OCI-M1 (cell line): ENCODE data around the gene GASK1A.

Source experiments
- DNase-seq: peaks from one replicate; lab custom pipeline; 2025; lab: John Stamatoyannopoulos, UW

The GASK1A gene

GRCh38 chr3:43013743-43014155 lies 34.6 kb downstream of the GASK1A start:
- DNase-seq: peak; percentile 21

- no peak for DNase-seq
Observed at GRCh38 chr3:43014241-43014640, 35.1 kb downstream of the GASK1A start.

GRCh38 chr3:43014956-43015355 lies 35.8 kb downstream of the GASK1A start:
- no peak for DNase-seq

- DNase-seq: peak; percentile 8
Observed at GRCh38 chr3:43015572-43015971, 36.5 kb downstream of the GASK1A start.

DNA sequence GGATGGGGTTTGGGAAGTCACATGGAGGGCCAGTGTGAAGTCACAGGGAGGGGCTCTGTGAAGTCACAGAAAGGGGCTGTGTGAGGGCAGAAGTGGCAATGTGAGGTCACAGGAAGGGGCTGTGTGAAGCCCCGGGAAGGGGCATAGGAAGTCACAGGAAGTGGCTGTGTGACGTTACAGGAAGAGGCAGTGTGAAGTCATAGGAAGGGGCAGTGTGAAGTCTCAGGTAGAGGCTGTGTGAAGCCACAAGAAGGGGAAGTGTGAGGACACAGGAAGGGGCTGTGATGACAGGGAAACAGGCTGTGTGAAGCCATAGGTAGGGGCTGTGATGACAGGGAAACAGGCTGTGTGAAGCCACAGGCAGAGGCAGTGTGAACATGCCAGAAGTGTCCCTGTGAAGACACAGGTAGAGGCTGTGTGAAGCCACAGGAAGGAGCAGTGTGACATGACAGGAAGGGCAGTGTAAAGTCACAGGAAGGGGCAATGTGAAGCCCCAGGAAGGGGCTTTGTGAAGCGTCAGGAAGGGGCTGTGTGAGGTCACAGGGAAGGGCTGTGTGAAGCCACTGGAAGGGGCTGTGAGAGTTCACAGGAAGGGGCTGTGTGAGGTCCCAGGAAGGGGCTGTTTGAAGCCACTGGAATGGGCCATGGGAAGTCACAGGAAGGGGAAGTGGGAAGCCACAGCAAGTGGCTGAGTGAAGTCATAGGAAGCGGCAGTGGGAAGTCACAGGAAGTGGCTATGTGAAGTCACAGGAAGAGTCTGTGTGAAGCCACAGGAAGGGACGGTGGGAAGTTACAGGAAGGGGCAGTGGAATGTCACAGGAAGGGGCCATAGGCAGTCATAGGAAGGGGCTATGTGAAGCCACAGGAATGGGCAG lies 37.1 kb downstream of the GASK1A start:
- peak; percentile 1 for DNase-seq

DNA sequence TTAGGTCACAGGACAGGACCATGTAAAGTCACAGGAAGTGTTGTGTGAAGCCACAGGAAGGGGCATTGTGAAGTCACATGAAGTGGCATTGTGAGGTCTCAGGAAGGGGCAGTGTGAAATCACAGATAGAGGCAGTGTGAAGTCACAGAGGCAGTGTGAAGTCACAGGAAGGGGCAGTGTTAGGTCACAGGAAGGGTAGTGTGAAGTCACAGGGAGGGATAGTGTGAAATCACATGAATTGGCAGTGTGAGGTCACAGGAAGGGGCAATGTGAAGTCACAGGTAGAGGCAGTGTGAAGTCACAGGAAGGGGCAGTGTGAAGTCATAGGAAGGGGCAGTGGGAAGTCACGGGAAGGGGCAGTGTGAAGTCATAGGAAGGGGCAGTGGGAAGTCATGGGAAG lies 37.9 kb downstream of the GASK1A start:
- no peak for DNase-seq

DNA sequence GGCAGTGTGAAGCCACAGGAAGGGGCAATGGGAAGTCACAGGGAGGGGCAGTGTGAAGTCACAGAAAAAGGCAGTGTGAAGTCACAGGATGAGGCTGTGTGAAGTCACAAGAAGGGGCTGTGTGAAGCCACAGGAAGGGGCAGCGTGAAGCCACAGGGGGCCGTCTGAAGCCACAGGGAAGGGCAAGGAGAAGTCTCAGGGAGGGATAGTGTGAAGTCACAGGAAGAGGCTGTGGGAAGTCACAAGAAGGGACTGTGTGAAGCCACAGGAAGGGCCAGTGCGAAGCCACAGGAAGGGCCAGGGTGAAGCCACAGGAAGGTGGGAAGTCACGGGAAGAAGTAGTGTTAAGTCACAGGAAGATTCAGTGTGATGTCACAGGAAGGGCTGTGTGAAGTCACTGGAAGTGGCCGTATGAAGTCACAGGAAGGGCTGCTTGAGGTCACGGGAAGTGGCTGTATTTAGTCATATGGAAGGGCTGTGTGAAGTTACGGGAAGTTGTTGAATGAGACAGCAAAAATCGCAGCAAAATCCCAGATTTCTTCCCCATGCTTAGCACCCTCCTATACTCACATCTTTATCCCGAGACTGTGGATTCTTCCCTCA lies 38.6 kb downstream of the GASK1A start:
- DNase-seq: no peak

GRCh38 chr3:43018246-43018645 lies 39.1 kb downstream of the GASK1A start:
- no peak for DNase-seq

DNA sequence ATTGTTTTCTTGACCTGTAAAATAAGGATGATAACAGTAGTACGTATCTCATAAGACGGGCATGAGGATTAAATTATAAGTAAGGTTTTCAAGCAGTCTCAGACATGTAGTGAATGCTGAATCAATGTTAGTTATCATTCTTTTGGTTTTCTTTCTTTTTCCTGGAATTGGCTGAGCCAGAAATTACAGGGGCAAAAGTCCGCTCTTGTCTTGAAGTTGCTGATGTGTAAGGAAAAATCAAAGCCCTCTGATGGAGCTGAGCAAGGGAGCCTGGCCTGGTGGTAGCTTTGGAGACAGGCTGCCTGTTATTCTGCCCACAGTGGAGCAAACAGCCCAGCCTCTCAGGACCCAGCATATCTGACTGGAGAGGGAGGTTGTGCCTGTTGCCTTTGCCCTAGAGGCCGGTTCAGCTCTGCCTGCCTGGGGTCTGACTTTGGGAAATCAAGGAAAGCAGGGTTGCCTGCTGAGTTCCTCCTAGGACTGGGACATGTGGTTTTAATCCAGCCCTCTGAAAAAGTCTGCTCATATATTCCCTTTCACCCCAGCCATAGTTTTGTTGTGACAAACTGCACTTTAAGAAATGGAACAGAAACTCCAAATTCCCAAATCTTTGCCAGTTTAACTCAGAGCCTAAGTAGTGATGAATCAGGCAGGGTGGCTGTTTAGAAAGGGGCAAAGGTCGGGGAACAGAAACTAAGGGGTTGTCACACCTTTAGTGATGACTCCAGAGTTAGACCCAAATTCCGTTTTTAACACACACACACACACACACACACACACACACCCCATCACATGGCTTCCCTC lies 40.1 kb downstream of the GASK1A start:
- no peak for DNase-seq

DNA sequence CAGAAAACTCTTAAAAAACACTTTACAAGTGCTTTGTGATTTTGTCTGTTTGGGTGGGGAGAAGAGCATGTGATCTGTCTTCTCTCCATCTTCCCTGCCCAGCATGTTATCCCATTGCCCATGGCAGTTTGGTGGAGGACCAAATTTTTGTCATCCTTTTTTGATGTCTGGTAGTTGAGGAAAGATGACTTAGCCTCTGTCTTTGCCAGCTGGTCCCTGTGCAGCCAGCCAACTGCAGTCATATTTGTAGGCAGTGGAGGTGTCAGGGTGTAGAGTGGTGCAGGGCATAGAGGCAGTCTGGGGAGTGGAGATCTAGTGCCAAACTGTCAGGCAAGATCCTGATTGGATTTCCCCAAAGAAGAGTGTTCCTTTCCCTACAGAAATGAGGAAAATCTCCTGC lies 40.7 kb downstream of the GASK1A start:
- no peak for DNase-seq

DNA sequence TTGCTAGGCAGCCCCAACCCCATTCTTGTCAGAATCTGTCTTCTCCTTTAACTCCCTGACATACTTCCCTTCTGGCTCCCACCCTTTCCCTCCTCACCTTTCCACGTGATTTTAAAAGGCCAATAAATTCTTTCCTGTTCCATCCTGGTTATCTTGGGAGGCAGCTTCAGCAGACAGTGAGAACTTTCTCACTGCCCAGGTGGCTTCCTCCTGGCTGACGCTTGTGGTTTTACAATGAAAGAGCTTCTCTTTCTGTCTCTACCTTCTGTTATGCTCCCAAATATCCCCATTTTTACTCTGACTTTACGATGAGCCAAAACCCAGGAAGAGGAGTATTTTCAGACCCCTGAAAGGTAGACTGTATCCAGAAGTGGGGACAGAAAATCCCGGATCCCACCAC lies 42.1 kb downstream of the GASK1A start:
- DNase-seq: no peak

DNA sequence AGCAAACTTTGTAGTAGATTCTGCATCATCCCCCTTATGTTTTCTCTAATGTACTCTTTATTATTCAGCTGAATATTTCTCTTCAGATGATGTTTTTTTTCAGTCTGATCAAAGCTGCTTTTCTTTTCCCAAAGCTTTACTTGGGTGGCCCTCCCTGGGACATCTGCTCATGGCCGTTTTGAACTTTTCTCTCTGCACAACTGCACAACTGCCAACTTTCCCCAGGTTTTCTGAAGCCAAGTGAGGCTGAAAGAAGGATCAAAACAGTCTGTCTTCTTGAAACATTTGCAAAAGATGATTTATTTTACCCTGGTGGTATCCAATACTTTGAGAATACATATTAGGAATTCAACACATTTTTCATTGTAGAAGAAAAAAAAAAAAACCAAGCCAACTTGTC lies 43.0 kb downstream of the GASK1A start:
- no peak for DNase-seq

- no peak for DNase-seq
Observed at GRCh38 chr3:43023066-43023465, 44.0 kb downstream of the GASK1A start.

GRCh38 chr3:43023746-43024145 lies 44.6 kb downstream of the GASK1A start:
- DNase-seq: no peak

DNA sequence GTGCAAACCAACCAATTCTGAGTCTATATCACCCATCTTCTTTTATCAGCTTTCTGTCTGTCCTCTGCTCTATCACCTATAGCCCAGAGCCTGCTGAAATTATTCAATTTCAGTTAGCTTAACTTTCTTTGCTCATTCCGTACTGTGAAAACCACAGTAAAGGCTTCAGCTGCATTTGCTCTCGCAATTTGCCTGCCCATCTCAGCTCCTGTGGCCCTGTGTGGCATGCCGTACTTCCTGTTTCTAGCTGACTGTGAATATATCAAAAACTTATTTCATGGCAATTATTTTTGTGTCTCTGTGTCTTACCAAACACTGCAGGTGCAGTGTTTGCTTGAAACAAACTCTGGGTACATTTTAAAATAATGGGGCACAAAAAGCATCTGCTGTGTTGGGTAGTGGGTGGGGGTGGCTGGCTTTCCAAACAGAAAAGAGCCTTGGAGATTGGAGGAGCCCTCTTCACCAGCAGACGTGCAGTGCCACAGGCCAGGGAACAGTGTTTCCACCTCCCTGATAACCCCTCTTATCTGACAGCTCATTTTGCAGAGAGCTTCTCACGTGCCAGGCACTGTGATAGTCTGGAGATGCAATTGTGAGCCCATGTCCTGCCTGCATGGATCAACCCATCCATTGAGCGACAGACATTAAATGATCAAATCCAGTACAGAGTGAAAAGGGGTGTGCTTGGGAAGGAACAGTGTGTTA lies 45.2 kb downstream of the GASK1A start:
- peak; percentile 48 for DNase-seq

- DNase-seq: no peak
Observed at GRCh38 chr3:43025423-43025822, 46.3 kb downstream of the GASK1A start.

GRCh38 chr3:43028001-43028400 lies 48.9 kb downstream of the GASK1A start:
- peak; percentile 56 for DNase-seq

DNA sequence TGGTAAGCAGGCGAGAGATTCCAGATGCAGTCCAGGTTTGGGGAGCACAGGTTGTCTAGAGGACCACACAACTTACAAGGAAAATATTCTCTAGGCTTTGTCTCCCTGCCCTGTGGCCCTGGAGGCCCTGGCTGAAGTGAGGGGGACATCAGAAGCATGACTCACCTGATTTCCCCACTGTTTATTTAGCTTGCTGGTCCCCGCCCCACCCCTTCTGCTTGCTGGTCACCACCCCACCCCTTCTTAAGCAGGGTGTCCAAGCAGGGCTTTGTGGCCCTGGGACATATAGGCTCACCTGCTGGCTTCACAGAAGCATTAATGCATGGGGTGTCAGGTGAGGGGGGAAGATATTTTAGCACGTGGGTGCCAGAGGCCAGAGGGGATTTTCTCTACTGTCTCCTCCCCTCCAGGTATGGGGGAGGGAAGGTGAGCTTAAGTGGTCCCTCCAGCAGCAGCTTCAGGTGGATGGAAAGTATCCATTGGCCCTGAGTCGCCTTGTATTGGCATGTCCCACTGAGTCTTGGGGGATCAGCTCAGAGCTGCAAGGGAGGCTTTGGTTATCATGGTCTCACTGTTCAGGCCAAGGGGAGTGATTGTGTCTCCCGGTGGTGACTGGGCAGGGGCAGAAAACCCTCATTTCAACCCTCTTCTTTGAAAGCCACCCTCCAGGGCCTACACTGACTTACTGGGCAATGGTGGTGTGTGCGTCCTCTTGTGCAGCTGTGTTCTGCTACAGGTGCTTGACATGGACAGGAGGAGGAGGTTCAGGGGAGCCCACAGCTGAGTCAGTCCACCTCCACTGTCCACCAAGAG lies 49.8 kb downstream of the GASK1A start:
- DNase-seq: no peak

GRCh38 chr3:43030162-43030935 lies 51.2 kb downstream of the GASK1A start:
- DNase-seq: no peak

GRCh38 chr3:43031485-43031884 lies 52.4 kb downstream of the GASK1A start:
- peak; percentile 4 for DNase-seq
